H1 (cell line): Measurements from ENCODE around the gene CLDN8. TPM values are rescaled to one million over a fixed set of nuclear protein-coding genes. Genes with fewer than 3 reads are reported as not detected.

ENCODE experiments used
- CTCF ChIA-PET: fragments of 300-600 bp; sonication (Branson Sonifier 250); formaldehyde crosslinking; loops from one replicate; lab custom pipeline; 2021; ENCODE audit not compliant: partially characterized antibody; lab: Charles Lee
- POLR2A ChIA-PET: fragments of 300-600 bp; sonication (Branson Sonifier 250); formaldehyde crosslinking; loops from one replicate; lab custom pipeline; 2021; ENCODE audit warnings: inconsistent platforms; ENCODE audit not compliant: partially characterized antibody; lab: Charles Lee
- DNase-seq, 2 experiments: peaks; one replicate each; pipeline versions ENCODE4 v3.0.0 to v3.0.0-alpha.2; 2010 to 2022; ENCODE audit warnings: low spot score in 2 of 2, low read depth in 1 of 2, mixed read lengths in 1 of 2
- FAIRE-seq: peaks from 2 replicates; lab custom pipeline; 2011; peaks lifted over from hg19 to GRCh38; lab: Jason Lieb, UNC
- H2AFZ ChIP-seq: 2 replicates; pipeline ENCODE4 v1.8.1; 2012; ENCODE audit warnings: low read length, inconsistent platforms
- H2AK5ac ChIP-seq: 2 replicates; pipeline ENCODE4 v1.6.1; 2013; ENCODE audit warnings: low read depth, low read length
- H2BK120ac ChIP-seq: replicated peaks from 2 replicates; pipeline ENCODE3; 2013; ENCODE audit warnings: low read depth, low read length, inconsistent platforms
- H2BK12ac ChIP-seq: 2 replicates; pipeline ENCODE4 v1.6.1; 2013; ENCODE audit warnings: low read depth, low read length
- H2BK15ac ChIP-seq: 2 replicates; pipeline ENCODE4 v1.6.1; 2013; ENCODE audit warnings: low read length
- H2BK20ac ChIP-seq: 2 replicates; pipeline ENCODE4 v1.6.1; 2013; ENCODE audit warnings: low read length
- H2BK5ac ChIP-seq: 2 replicates; pipeline ENCODE4 v1.6.1; 2013; ENCODE audit warnings: low read depth, low read length
- H3K14ac ChIP-seq: 2 replicates; pipeline ENCODE4 v1.6.1; 2013; ENCODE audit warnings: inconsistent platforms; ENCODE audit not compliant: insufficient read length
- H3K18ac ChIP-seq: 2 replicates; pipeline ENCODE4 v1.6.1; 2013; ENCODE audit warnings: low read length; ENCODE audit errors: extremely low read depth
- H3K23ac ChIP-seq: 2 replicates; pipeline ENCODE4 v1.6.1; 2013; ENCODE audit warnings: inconsistent platforms; ENCODE audit not compliant: insufficient read length
- H3K23me2 ChIP-seq: 2 replicates; pipeline ENCODE4 v1.6.1; 2013; ENCODE audit warnings: low read depth, low read length
- H3K27ac ChIP-seq: 2 replicates; pipeline ENCODE4 v1.6.1; 2011; ENCODE audit warnings: low read depth, low read length, inconsistent platforms
- H3K27me3 ChIP-seq, 4 experiments: replicated peaks in 1 of 4; 1 replicate in 1 of 4; 2 replicates in 3 of 4; pipeline versions ENCODE4 v1.6.1 to v1.8.1; 2011 to 2013; ENCODE audit warnings: low read length in 3 of 4, mild to moderate bottlenecking in 3 of 4, inconsistent platforms in 2 of 4, mixed read lengths in 2 of 4, moderate library complexity in 1 of 4; ENCODE audit not compliant: control insufficient read depth in 3 of 4, insufficient read depth in 3 of 4; ENCODE audit errors: extremely low read depth in 1 of 4
- H3K36me3 ChIP-seq, 4 experiments: 2 replicates each; pipeline versions ENCODE4 v1.6.1 to v1.8.1; 2011 to 2013; ENCODE audit warnings: mild to moderate bottlenecking in 4 of 4, low read length in 3 of 4, moderate library complexity in 2 of 4, control low read depth in 1 of 4, inconsistent platforms in 1 of 4; ENCODE audit not compliant: insufficient read depth in 4 of 4, control insufficient read depth in 2 of 4
- H3K4ac ChIP-seq: replicated peaks from 2 replicates; pipeline ENCODE3; 2013; ENCODE audit warnings: low read length, low read depth, mixed read lengths, inconsistent platforms; ENCODE audit not compliant: insufficient read length
- H3K4me1 ChIP-seq, 4 experiments: replicated peaks in 1 of 4; 1 replicate in 1 of 4; 2 replicates in 3 of 4; pipeline versions ENCODE4 v1.6.1 to v1.8.1; 2011 to 2013; ENCODE audit warnings: low read length in 3 of 4, inconsistent platforms in 2 of 4, mixed read lengths in 1 of 4; ENCODE audit not compliant: insufficient read depth in 4 of 4, control insufficient read depth in 3 of 4
- H3K4me2 ChIP-seq, 2 experiments: 2 replicates each; pipeline versions ENCODE4 v1.6.1 to v1.8.1; 2011 to 2013; ENCODE audit warnings: low read depth in 2 of 2, low read length in 2 of 2, control low read depth in 1 of 2, inconsistent platforms in 1 of 2, mild to moderate bottlenecking in 1 of 2; ENCODE audit not compliant: insufficient read depth in 1 of 2
- H3K4me3 ChIP-seq, 4 experiments: fragments of 200-600, 300-600 bp in 1 of 4; sonication (generic), shearing (Covaris generic), sonication (Bioruptor Twin) in 1 of 4; 2 replicates each; pipeline versions ENCODE4 v1.5.1 to v1.8.1; 2011 to 2016; ENCODE audit warnings: low read length in 4 of 4, low read depth in 3 of 4, control low read depth in 2 of 4, inconsistent platforms in 2 of 4, mild to moderate bottlenecking in 2 of 4, mixed read lengths in 1 of 4, moderate library complexity in 1 of 4; ENCODE audit not compliant: insufficient read depth in 2 of 4; ENCODE audit errors: extremely low read depth in 1 of 4
- H3K56ac ChIP-seq: replicated peaks from 2 replicates; pipeline ENCODE3; 2013; ENCODE audit warnings: low read depth, mild to moderate bottlenecking, mixed read lengths, low read length, inconsistent platforms; ENCODE audit not compliant: insufficient read length
- H3K79me1 ChIP-seq: 2 replicates; pipeline ENCODE4 v1.6.1; 2013; ENCODE audit warnings: low read depth, low read length, control low read depth
- H3K79me2 ChIP-seq, 2 experiments: 2 replicates each; pipeline versions ENCODE4 v1.6.1 to v1.8.1; 2012 to 2013; ENCODE audit warnings: low read length in 2 of 2, mild to moderate bottlenecking in 2 of 2, inconsistent platforms in 1 of 2; ENCODE audit not compliant: insufficient read depth in 2 of 2, control insufficient read depth in 1 of 2
- H3K9ac ChIP-seq, 4 experiments: replicated peaks in 1 of 4; 1 replicate in 1 of 4; 2 replicates in 3 of 4; pipeline versions ENCODE4 v1.6.1 to v1.8.1; 2011 to 2013; ENCODE audit warnings: low read depth in 3 of 4, low read length in 3 of 4, control low read depth in 2 of 4, mild to moderate bottlenecking in 2 of 4, moderate library complexity in 2 of 4, inconsistent platforms in 1 of 4; ENCODE audit errors: extremely low read depth in 1 of 4
- H3K9me3 ChIP-seq, 2 experiments: 2 replicates each; pipeline versions ENCODE4 v1.6.1 to v1.8.1; 2012 to 2013; ENCODE audit warnings: mild to moderate bottlenecking in 2 of 2, moderate library complexity in 2 of 2, control low read depth in 1 of 2, inconsistent platforms in 1 of 2, low read depth in 1 of 2, low read length in 1 of 2, mixed read lengths in 1 of 2; ENCODE audit not compliant: insufficient read depth in 2 of 2
- H4K20me1 ChIP-seq, 2 experiments: replicated peaks in 1 of 2; 2 replicates each; pipeline versions ENCODE3 to v1.8.1; 2011 to 2013; ENCODE audit warnings: inconsistent platforms in 2 of 2, low read length in 2 of 2, mild to moderate bottlenecking in 1 of 2; ENCODE audit not compliant: insufficient read depth in 2 of 2, control insufficient read depth in 1 of 2
- H4K5ac ChIP-seq: 2 replicates; pipeline ENCODE4 v1.6.1; 2013; ENCODE audit warnings: low read length, low read depth, mixed read lengths, inconsistent platforms; ENCODE audit not compliant: insufficient read length
- H4K8ac ChIP-seq: 2 replicates; pipeline ENCODE4 v1.8.0; 2013; ENCODE audit warnings: mild to moderate bottlenecking, moderate library complexity, low read length, inconsistent platforms; ENCODE audit not compliant: insufficient read depth; ENCODE audit errors: extremely low read depth
- H4K91ac ChIP-seq: replicated peaks from 2 replicates; pipeline ENCODE3; 2013; ENCODE audit warnings: low read length, mixed read lengths, inconsistent platforms; ENCODE audit not compliant: insufficient read length
- BACH1 ChIP-seq: IDR thresholded peaks from 2 replicates; pipeline ENCODE4 v1.6.1; 2012; ENCODE audit warnings: low read length, improper control_type of control experiment
- EZH2 ChIP-seq: fragments of 200-600 bp; sonication (generic); IDR thresholded peaks from 2 replicates; pipeline ENCODE4 v1.7.1; 2012; ENCODE audit warnings: low read depth, mild to moderate bottlenecking, moderate library complexity, low read length, inconsistent platforms; ENCODE audit not compliant: severe bottlenecking
- GABPA ChIP-seq: IDR thresholded peaks from 2 replicates; pipeline ENCODE4 v1.6.1; 2011; ENCODE audit warnings: mild to moderate bottlenecking, low read length, moderate library complexity, borderline replicate concordance; ENCODE audit not compliant: insufficient read depth
- KDM5A ChIP-seq: fragments of 200-600 bp; IDR thresholded peaks from 2 replicates; pipeline ENCODE4 v1.7.1; 2012; ENCODE audit warnings: mild to moderate bottlenecking, low read length, inconsistent platforms, mixed read lengths
- POLR2A ChIP-seq, 2 experiments: IDR thresholded peaks; 1 replicate in 1 of 2; 2 replicates in 1 of 2; pipeline ENCODE4 v1.6.1; 2011; ENCODE audit warnings: low read depth in 2 of 2, low read length in 2 of 2, mild to moderate bottlenecking in 2 of 2; ENCODE audit errors: control extremely low read depth in 1 of 2
- SAP30 ChIP-seq: fragments of 300-600 bp; sonication (generic); IDR thresholded peaks from 2 replicates; pipeline ENCODE4 v1.7.1; 2012; ENCODE audit warnings: low read length, moderate library complexity, mild to moderate bottlenecking, inconsistent platforms; ENCODE audit not compliant: insufficient read depth, insufficient replicate concordance
- TAF1 ChIP-seq: IDR thresholded peaks from 2 replicates; pipeline ENCODE4 v1.6.1; 2011; ENCODE audit warnings: mild to moderate bottlenecking, low read depth, low read length
- TAF7 ChIP-seq: optimal IDR thresholded peaks from 2 replicates; pipeline ENCODE3; 2011; ENCODE audit warnings: low read depth, mild to moderate bottlenecking, inconsistent platforms, low read length, moderate library complexity, borderline replicate concordance
- TBP ChIP-seq: IDR thresholded peaks from 2 replicates; pipeline ENCODE4 v1.6.1; 2011; ENCODE audit warnings: low read depth, low read length, improper control_type of control experiment
- TCF12 ChIP-seq: IDR thresholded peaks from 2 replicates; pipeline ENCODE4 v1.6.1; 2011; ENCODE audit warnings: low read depth, mild to moderate bottlenecking, low read length
- WGBS, 2 experiments: shearing (Covaris generic) in 1 of 2; methylation state at CpG; one replicate each; pipeline versions ENCODE4 v1.1.6 to v1.1.7; 2013 to 2015; ENCODE audit warnings: low lambda C conversion rate in 2 of 2, mixed read lengths in 2 of 2, inconsistent platforms in 1 of 2, low coverage in 1 of 2, missing lambda C conversion rate in 1 of 2; ENCODE audit not compliant: insufficient replicate concordance in 2 of 2, insufficient coverage in 1 of 2, insufficient read length in 1 of 2; ENCODE audit errors: extremely low coverage in 1 of 2, missing lambda C conversion rate in 1 of 2; 5-methylcytosine and 5-hydroxymethylcytosine counted together
- polyA plus RNA-seq, 7 experiments: library from polyadenylated mRNA; depleted of rRNA in 3 of 7; stranded (reverse) in 5 of 7; unstranded in 2 of 7; fragments of >200 nt in 5 of 7; fragments of 200-250 nt in 2 of 7; gene quantifications; 1 replicate in 5 of 7; 2 replicates in 1 of 7; 4 replicates in 1 of 7; pipeline versions ENCODE4 v1.2.1 to v1.2.3, GENCODE V29; 2011 to 2013; ENCODE audit warnings: missing spikeins in 2 of 7, mixed read lengths in 2 of 7
- total RNA-seq: library from RNA; stranded (reverse); fragmentation: NEBNext Ultra II Directional; extraction: Animal tissue kit (Norgen Biotek cat#: 25700); gene quantifications from 2 replicates; pipeline ENCODE4 v1.2.1, GENCODE V29; 2021
- TF ChIP-seq, protein P1 (sequence below): IDR thresholded peaks from 2 replicates; pipeline ENCODE4 v1.6.1; 2012; ENCODE audit warnings: inconsistent platforms

CLDN8 gene
- total and polyA plus RNA-seq, 2 of the 8 experiments (the other 6 are each of a cell fraction or from before 2014, with no cell fraction given) = not detected

DNA sequence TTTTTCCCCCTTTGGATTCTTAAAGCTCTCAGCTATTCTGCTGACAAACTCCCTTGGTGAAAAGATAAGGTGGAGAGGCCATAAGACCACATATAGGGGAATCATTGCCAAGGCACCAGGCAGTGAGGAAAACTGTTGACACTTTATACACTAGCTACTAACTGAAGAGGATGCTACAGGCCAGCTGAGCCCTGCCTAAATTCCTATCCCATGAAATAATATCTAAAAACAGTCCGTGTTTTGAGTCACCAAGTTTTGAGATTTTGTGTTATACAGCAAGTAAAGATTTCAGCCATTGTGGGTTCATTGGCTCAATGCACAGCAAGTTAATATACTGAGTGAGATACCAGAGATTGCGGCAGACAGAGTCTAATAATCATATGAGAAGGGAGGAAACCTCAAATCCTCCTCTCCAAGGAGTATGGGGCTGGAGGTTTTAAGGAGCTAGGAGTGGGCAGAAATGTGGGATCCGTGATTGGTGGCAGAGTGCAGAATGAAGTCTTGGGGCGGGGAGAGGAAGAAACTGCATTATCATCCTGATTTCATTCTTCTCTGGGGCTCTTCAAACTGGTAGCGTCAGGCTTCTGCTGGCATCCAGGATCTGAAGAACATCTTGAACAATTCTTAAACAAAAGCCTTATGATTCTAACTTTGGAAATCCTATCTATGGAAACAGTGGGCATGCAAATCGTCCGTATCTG lies 9.2 kb downstream of the CLDN8 start:
- H3K4ac ChIP-seq = no peak overlapping the region
- no peak overlapping the region for H3K27ac ChIP-seq
- H2BK5ac ChIP-seq = no peak overlapping the region
- H3K14ac ChIP-seq = no peak overlapping the region
- peak overlapping the region; percentile 80 for H2AFZ ChIP-seq
- no peaks in the 10 kb centered on the region for H3K4me1 ChIP-seq
- H2BK15ac ChIP-seq = no peak overlapping the region
- H3K27me3 ChIP-seq = no peaks in the 10 kb centered on the region
- TF ChIP-seq TAF1 = no peak
- TF ChIP-seq EZH2 = no peak
- no peak for TF ChIP-seq TAF7
- TF ChIP-seq, protein P1, sequence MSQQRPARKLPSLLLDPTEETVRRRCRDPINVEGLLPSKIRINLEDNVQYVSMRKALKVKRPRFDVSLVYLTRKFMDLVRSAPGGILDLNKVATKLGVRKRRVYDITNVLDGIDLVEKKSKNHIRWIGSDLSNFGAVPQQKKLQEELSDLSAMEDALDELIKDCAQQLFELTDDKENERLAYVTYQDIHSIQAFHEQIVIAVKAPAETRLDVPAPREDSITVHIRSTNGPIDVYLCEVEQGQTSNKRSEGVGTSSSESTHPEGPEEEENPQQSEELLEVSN = no peak
- TF ChIP-seq BACH1 = no peak
- no peak for TF ChIP-seq GABPA
- TF ChIP-seq KDM5A = no peak
- TF ChIP-seq TBP = no peak
- no peak for TF ChIP-seq TCF12
- no peak for TF ChIP-seq POLR2A (IDR thresholded peaks at IDR 0.05; ENCODE audit: control extremely low read depth in 1 of 2, low read depth in 2 of 2, low read length in 2 of 2)
- no peak for TF ChIP-seq SAP30
- TF ChIP-seq, all 59 proteins: peak for 0
- no peaks in the 10 kb centered on the region for H4K20me1 ChIP-seq
- no peaks in the 10 kb centered on the region for H3K23me2 ChIP-seq
- H2BK120ac ChIP-seq = no peak overlapping the region
- H4K5ac ChIP-seq = no peak overlapping the region
- no peak overlapping the region for H3K4me2 ChIP-seq
- no peak overlapping the region for H3K9ac ChIP-seq
- H3K36me3 ChIP-seq = no peaks in the 10 kb centered on the region
- POLR2A ChIA-PET = no interaction called here
- H2BK12ac ChIP-seq = no peak overlapping the region
- no peak overlapping the region for H2AK5ac ChIP-seq
- no peaks in the 10 kb centered on the region for H3K79me2 ChIP-seq
- H3K4me3 ChIP-seq = no peak overlapping the region
- H3K79me1 ChIP-seq = no peaks in the 10 kb centered on the region
- CTCF ChIA-PET = interaction anchor here (1.0 to 1.3 kb wide), 3 partner anchors 8 to 14 kb away, joined by 3 to 5 read pairs (median 3); no protein-coding TSS in a partner anchor
- no peaks in the 10 kb centered on the region for H3K9me3 ChIP-seq
- no peak for FAIRE-seq
- 89% methylated on average over 7 of the region's 7 CpGs; no CpG with 5 or more reads in 1 of the 2 experiments for WGBS, 2 experiments
- H3K23ac ChIP-seq = no peak overlapping the region
- no peak overlapping the region for H4K8ac ChIP-seq
- H3K18ac ChIP-seq = no peak overlapping the region
- H4K91ac ChIP-seq = no peak overlapping the region
- no peak for DNase-seq
- H2BK20ac ChIP-seq = no peak overlapping the region
- H3K56ac ChIP-seq = no peak overlapping the region
